ENCODE data around the gene PARG.

- TF ChIP-seq CTCF (optimal IDR thresholded peaks at IDR 0.05 in 1 of 3, IDR thresholded peaks at IDR 0.05 in 1 of 3, conservative IDR thresholded peaks at IDR 0.05 in 1 of 3; ENCODE audit: extremely low read depth in 1 of 3, insufficient read depth in 2 of 3, low read length in 3 of 3) (no peak), EZH2 (IDR thresholded peaks at IDR 0.05; ENCODE audit: low read length) (no peak)
Observed at GRCh38 chr10:49803988-49804387, 137.8 kb downstream of the PARG start.
